HL-60/S4 (cell line): ENCODE results near the gene BTRC.
"Not testable (repeated sequence)": the region's sequence is repeated elsewhere in the genome, so short reads cannot be mapped to it uniquely, and the experiment has no call there.

ENCODE experiments used
- in situ Hi-C: fragments of 300-500 bp; cut with MboI; formaldehyde crosslinking; loops from 2 replicates; pipeline ENCODE4 v1.14.3; 2022; ENCODE audit warnings: low sequenced_read_pairs

The BTRC gene

GRCh38 chr10:101341438-101341837, 12.5 kb upstream of the BTRC start:
- in situ Hi-C loops, result no loop called here

GRCh38 chr10:101346177-101346576, 7.8 kb upstream of the BTRC start:
- in situ Hi-C loops, result no loop called here

- in situ Hi-C loops, result no loop called here
Observed at GRCh38 chr10:101351017-101351416, 2.9 kb upstream of the BTRC start.

GRCh38 chr10:101351477-101351876, 2.5 kb upstream of the BTRC start:
- in situ Hi-C loops, result no loop called here

GRCh38 chr10:101352857-101353256, 1.1 kb upstream of the BTRC start:
- in situ Hi-C loops, result not testable (repeated sequence)

GRCh38 chr10:101354328-101355071, 535 bp downstream of the BTRC start:
- in situ Hi-C loops, result no loop called here

GRCh38 chr10:101355072-101355706, 1.2 kb downstream of the BTRC start:
- in situ Hi-C loops, result no loop called here

DNA sequence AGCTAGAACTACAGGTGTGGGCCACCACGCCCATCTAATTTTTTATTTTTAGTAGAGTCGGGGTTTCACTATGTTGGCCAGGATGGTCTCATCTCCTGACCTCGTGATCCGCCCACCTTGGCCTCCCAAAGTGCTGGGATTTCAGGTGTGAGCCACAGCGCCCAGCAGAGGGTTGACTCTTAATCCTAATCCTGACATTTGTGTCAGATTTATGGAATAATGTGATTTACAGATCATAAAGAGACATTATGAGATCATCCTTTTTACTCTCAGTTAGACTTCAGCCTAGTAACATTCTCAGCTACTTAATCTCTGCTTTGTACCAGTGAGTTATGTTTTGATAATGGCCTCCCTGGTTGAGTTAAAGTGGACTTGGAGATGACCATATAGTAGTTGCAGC, 2.2 kb downstream of the BTRC start:
- in situ Hi-C loops, result no loop called here

DNA sequence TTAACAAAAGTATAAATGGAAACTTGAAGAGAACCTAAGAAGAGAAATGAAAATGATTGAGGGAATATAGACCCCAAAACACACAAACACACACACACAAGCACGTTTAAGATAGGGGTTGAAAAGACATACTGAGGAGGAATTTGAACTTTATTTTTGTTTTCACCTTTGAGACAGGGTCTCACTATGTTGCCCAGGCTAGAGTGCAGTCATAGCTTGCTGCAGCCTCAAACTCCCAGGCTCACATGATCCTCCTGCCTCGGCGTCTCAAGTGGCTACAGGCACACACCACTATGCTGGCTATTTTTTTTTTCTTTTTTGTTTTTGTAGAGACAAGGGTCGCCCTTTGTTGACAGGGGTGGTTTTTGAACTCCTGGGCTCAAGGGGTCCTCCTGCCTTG, 4.0 kb downstream of the BTRC start:
- in situ Hi-C loops, result no loop called here

DNA sequence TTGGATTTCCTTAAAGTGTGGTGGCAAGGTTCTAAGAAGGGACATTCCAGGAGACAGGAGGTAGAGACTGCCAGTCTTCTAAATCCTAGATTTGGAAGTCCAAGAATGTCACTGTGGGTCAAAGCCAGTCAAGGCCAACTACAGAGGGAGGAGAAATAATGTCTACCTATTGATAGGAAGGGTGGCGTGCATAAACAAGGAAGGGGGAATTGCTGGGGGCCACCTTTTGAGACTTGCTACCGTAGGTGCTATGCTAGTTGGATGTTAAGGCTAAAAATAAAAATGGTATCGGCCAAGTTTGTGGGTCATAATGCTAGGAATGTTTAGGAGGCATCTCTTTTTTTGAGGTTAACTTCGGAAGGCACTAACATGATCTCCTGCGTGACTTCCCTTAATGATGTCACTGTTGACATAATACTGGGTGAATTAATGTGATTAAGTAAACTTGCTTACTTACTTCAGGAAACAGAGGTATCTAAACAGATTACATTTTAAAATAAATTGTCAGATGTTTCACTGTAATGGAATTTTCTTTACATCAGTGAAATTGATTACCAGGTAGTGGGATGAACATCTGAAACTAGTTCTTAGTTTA, 4.8 kb downstream of the BTRC start:
- in situ Hi-C loops, result no loop called here

GRCh38 chr10:101360090-101360489, 6.1 kb downstream of the BTRC start:
- in situ Hi-C loops, result not testable (repeated sequence)

GRCh38 chr10:101360841-101361240, 6.9 kb downstream of the BTRC start:
- in situ Hi-C loops, result not testable (repeated sequence)

GRCh38 chr10:101363850-101364400, 10.0 kb downstream of the BTRC start:
- in situ Hi-C loops, result no loop called here

DNA sequence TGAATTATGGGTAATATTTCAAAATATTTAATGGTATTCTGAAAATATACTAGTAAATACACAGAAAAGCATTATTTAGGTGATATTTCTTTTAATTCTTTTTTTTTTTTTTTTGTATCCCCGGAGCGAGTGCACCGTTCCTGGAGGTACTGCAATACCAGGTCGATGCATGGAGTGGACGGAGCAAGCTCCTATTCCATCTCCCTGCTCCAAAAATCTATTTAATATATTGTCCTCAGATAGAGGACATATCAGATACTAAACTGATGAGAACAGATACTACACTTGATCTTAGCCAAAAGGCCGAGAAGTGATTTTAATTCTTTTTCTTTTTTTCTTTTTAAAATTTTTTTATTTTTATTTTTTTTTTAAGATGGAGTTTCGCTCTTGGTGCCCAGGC, 10.8 kb downstream of the BTRC start:
- in situ Hi-C loops, result no loop called here

DNA sequence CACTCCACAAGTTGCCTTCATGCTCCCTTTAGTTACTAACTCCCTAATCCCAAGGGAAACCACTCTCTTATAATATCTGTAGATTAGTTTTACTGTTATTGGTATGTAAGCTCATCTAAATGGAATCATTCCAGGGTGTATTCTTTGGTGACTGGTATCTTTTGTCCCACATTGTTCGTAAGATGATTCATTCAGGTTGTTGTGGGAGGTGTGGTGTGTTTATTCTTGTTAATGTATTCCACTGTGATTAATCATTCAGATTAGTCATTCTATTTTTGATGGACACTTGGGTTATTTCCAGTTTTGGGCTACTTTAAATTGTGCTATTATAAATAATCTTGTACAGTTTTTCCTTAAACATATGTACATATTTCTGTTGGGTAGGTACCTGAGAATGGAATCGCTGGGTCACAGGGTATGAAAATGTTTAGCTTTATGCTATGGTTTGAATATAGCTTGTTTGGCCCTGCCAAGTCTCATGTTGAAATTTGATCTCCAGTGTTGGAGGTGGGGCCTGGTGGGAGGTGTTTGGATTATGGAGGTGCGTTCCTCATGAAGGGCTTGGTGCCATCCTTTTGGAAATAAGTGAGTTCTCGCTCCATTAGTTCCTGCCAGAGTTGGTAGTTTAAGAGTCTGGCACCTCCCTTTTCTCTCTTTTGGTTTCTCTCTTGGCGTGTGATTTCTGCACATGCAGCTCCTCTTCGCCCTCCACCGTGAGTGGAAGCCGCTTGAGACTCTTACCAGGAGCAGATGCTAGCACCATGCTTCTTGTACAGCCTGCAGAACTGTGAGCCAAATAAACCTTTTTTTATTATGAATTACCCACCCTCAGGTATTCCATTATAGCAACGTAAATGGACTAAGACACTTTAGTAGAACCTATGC, 13.8 kb downstream of the BTRC start:
- in situ Hi-C loops, result no loop called here

- in situ Hi-C loops, result no loop called here
Observed at GRCh38 chr10:101373063-101373462, 19.1 kb downstream of the BTRC start.

DNA sequence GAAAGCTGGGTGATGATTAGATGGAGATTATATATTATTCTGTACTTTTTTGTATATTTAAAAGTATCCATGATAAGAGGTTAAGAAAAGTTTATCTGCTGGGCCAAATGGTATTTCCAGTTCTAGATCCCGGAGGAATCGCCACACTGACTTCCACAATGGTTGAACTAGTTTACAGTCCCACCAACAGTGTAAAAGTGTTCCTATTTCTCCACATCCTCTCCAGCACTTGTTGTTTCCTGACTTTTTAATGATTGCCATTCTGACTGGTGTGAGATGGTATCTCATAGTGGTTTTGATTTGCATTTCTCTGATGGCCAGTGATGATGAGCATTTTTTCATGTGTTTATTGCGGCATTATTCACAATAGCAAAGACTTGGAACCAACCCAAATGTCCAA, 20.0 kb downstream of the BTRC start:
- in situ Hi-C loops, result not testable (repeated sequence)

DNA sequence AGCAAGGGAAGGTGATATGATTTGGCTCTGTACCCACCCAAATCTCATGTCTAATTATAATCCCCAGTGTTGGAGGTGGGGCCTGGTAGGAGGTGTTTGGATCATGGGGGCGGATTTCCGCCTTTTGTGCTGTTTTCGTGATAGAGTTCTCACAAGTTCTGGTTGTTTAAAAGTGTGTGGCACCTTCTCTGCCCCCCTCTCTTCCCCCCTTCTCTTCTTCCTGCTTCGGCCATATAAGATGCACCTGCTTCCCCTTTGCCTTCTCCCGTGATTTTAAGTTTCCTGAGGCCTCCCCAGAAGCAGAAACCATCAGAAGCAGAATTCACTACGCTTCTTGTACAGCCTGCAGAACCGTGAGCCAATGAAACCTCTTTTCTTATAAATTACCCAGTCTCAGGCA, 21.1 kb downstream of the BTRC start:
- in situ Hi-C loops, result no loop called here

- in situ Hi-C loops, result no loop called here
Observed at GRCh38 chr10:101379663-101380352, 25.8 kb downstream of the BTRC start.

DNA sequence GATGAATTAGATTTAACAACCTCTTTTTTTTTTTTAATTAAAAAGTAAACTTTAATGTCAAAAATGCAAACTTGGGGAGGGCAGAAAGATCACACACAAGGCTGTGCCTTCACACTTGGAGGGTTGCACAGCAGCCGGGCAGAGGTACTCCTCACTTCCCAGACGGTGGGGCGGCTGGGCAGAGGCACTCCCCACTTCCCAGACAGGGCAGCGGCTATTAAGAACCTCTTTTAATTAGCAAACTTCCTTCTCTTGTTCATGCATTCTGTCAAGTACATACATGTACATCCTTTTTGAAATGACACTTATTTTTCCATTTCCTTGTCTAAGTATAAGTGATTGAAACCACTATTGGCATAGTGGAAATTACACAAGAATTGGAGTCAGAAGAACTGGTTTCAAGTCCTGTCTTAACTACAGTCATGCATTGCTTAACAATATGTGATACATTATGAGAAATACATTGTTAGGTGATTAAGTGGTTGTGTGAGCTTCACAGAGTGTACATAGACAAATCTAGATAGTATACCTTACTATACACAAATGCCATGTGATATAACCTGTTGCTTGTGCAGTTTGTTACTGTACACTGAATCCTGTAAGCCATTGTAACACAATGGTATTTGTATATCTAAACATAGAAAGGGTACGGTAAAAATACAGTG, 26.5 kb downstream of the BTRC start:
- in situ Hi-C loops, result no loop called here
